GM23248 (cell line): Measurements from ENCODE around the gene ACSF3. TPM values are rescaled to one million over a fixed set of nuclear protein-coding genes. Genes with fewer than 3 reads are reported as not detected.
A peak's percentile ranks its signal among the peaks of the same experiment; 100 is the strongest.

Source experiments
- DNase-seq: peaks from one replicate; pipeline ENCODE4 v3.0.0-alpha.2; 2015
- H2AFZ ChIP-seq: fragments of 200-600 bp; sonication (generic); 2 replicates; pipeline ENCODE4 v1.6.1; 2016; ENCODE audit warnings: antibody characterized with exemption
- H3F3A ChIP-seq: fragments of 200-600 bp; sonication (generic); 2 replicates; pipeline ENCODE4 v1.6.1; 2016; ENCODE audit warnings: mild to moderate bottlenecking, antibody characterized with exemption, mixed run types; ENCODE audit not compliant: insufficient read depth
- H3K27ac ChIP-seq: fragments of 200-600 bp; sonication (generic); 2 replicates; pipeline ENCODE4 v1.5.1; 2016; ENCODE audit warnings: mild to moderate bottlenecking
- H3K27me3 ChIP-seq: fragments of 200-600 bp; sonication (generic); replicated peaks from 2 replicates; pipeline ENCODE4 v1.6.1; 2016; ENCODE audit warnings: mild to moderate bottlenecking; ENCODE audit not compliant: insufficient read depth
- H3K36me3 ChIP-seq: fragments of 200-600 bp; sonication (generic); 2 replicates; pipeline ENCODE4 v1.6.1; 2016; ENCODE audit warnings: low read depth, mild to moderate bottlenecking
- H3K4me1 ChIP-seq: fragments of 200-600 bp; sonication (generic); 2 replicates; pipeline ENCODE4 v1.6.1; 2016; ENCODE audit warnings: mild to moderate bottlenecking; ENCODE audit not compliant: insufficient read depth
- H3K4me2 ChIP-seq: fragments of 200-600 bp; sonication (generic); one replicate; pipeline ENCODE4 v1.6.1; 2016; ENCODE audit warnings: mild to moderate bottlenecking; ENCODE audit not compliant: unreplicated experiment
- H3K4me3 ChIP-seq: fragments of 200-600 bp; sonication (generic); 2 replicates; pipeline ENCODE4 v1.5.1; 2016; ENCODE audit warnings: mild to moderate bottlenecking
- H3K79me2 ChIP-seq: fragments of 200-600 bp; sonication (generic); 2 replicates; pipeline ENCODE4 v1.6.1; 2016; ENCODE audit warnings: mild to moderate bottlenecking; ENCODE audit not compliant: insufficient read depth
- H3K9ac ChIP-seq: fragments of 200-600 bp; sonication (generic); 2 replicates; pipeline ENCODE4 v1.6.1; 2016; ENCODE audit warnings: mild to moderate bottlenecking
- H3K9me2 ChIP-seq: fragments of 200-600 bp; sonication (generic); 2 replicates; pipeline ENCODE4 v1.6.1; 2016; ENCODE audit warnings: mixed run types, mild to moderate bottlenecking, moderate library complexity; ENCODE audit not compliant: insufficient read depth
- H3K9me3 ChIP-seq: fragments of 200-600 bp; sonication (generic); one replicate; pipeline ENCODE4 v1.6.1; 2017; ENCODE audit warnings: low read depth
- H4K20me1 ChIP-seq: fragments of 200-600 bp; sonication (generic); 2 replicates; pipeline ENCODE4 v1.6.0; 2016; ENCODE audit not compliant: insufficient read depth
- EZH2 ChIP-seq: fragments of 200-600 bp; sonication (generic); IDR thresholded peaks from 2 replicates; pipeline ENCODE4 v1.6.1; 2018; ENCODE audit warnings: antibody characterized with exemption, mild to moderate bottlenecking; ENCODE audit not compliant: insufficient read depth, poor library complexity, severe bottlenecking
- EZH2phosphoT487 ChIP-seq: fragments of 200-600 bp; sonication (generic); IDR thresholded peaks from 2 replicates; pipeline ENCODE4 v1.6.1; 2018; ENCODE audit warnings: antibody characterized with exemption, moderate library complexity, mild to moderate bottlenecking, low read depth; ENCODE audit not compliant: insufficient read depth
- whole genome bisulfite sequencing, 2 experiments: methylation state at CpG; one replicate each; pipeline ENCODE4 v1.1.6; 2015 to 2017; ENCODE audit warnings: low lambda C conversion rate in 2 of 2, low coverage in 1 of 2; ENCODE audit errors: missing lambda C conversion rate in 2 of 2; 5-methylcytosine and 5-hydroxymethylcytosine counted together
- in situ Hi-C: fragments of 300-500 bp; cut with MboI; formaldehyde crosslinking; loops from 2 replicates; pipeline ENCODE4 v1.15.0; 2020
- polyA plus RNA-seq: library from polyadenylated mRNA; unstranded; fragments of >200 nt; fragmentation: Nextera tagmentation; extraction: Ambion mirVana; gene quantifications from 2 replicates; pipeline ENCODE4 v1.2.1, GENCODE V29; 2016
- total RNA-seq: library from RNA; depleted of rRNA; stranded (reverse); fragments of >200 nt; shearing (Covaris generic); gene quantifications from 2 replicates; pipeline ENCODE4 v1.2.3, GENCODE V29; 2014

Gene ACSF3
- total and polyA plus RNA-seq, 2 experiments from 2014 or later, result 15.9 to 17.1 TPM

GRCh38 chr16:89171216-89172170 lies 77.8 kb downstream of the ACSF3 start, which contains the start of gene CDH15:
Gene CDH15 (plus strand): TSS chr16:89171748. CDS start chr16:89171832, 84 bp downstream.
- Histone ChIP-seq H3K9me3 (no peaks in the 10 kb centered on the region), H3K4me2 (no peak within 1 kb of the TSS), H2AFZ (no peak within 1 kb of the TSS), H3K27me3 (no peaks in the 10 kb centered on the region; the same call in 1 of the 2 replicates), H3F3A (no peaks in the 10 kb centered on the region), H4K20me1 (no peaks in the 10 kb centered on the region), H3K4me1 (0 out of 2 replicates have a peak, but pooled peaks cover 3% of the 10 kb centered on the region), H3K9ac (no peak within 1 kb of the TSS), H3K27ac (no peak within 1 kb of the TSS), H3K9me2 (no peaks in the 10 kb centered on the region), H3K4me3 (no peak within 1 kb of the TSS), H3K36me3 (no peaks in the 10 kb centered on the region), H3K79me2 (no peaks in the 10 kb centered on the region)
- WGBS, 2 experiments, result 9 to 15% methylated on average over 20 to 74 of the region's 74 CpGs
- DNase-seq, result peak; percentile 88
- TF ChIP-seq EZH2, result no peak
- TF ChIP-seq EZH2phosphoT487, result no peak
- in situ Hi-C loops, result no loop called here

- no peak overlapping the region for H3K4me3 ChIP-seq
- 0 out of 2 replicates have a peak, but pooled peaks cover 1% of the 10 kb centered on the region for H3K4me1 ChIP-seq
- H3K9me2 ChIP-seq, result no peaks in the 10 kb centered on the region
- WGBS, 2 experiments, result 83 to 84% methylated on average over 9 to 11 of the region's 11 CpGs
- no peaks in the 10 kb centered on the region for H3K79me2 ChIP-seq
- no peaks in the 10 kb centered on the region; the same call in 1 of the 2 replicates for H3K27me3 ChIP-seq
- no peak overlapping the region for H3K27ac ChIP-seq
- no peaks in the 10 kb centered on the region for H4K20me1 ChIP-seq
- H3K9ac ChIP-seq, result no peak overlapping the region
- no peaks in the 10 kb centered on the region for H3K9me3 ChIP-seq
- in situ Hi-C loops, result no loop called here
- H2AFZ ChIP-seq, result no peak overlapping the region
- TF ChIP-seq EZH2 (no peak), EZH2phosphoT487 (no peak)
- DNase-seq, result no peak
- no peaks in the 10 kb centered on the region for H3K36me3 ChIP-seq
- H3F3A ChIP-seq, result no peaks in the 10 kb centered on the region
- no peak overlapping the region for H3K4me2 ChIP-seq
These were observed 78.5 kb downstream of the ACSF3 start for GRCh38 chr16:89172171-89172527.

GRCh38 chr16:89172528-89173173 lies 79.0 kb downstream of the ACSF3 start:
- in situ Hi-C loops, result no loop called here
- Histone ChIP-seq H3K4me2 (no peak overlapping the region), H2AFZ (no peak overlapping the region), H3F3A (no peaks in the 10 kb centered on the region), H3K4me1 (no peaks in the 10 kb centered on the region), H3K9me2 (no peaks in the 10 kb centered on the region), H3K9ac (no peak overlapping the region), H3K27ac (no peak overlapping the region), H3K9me3 (no peaks in the 10 kb centered on the region), H3K27me3 (no peaks in the 10 kb centered on the region; the same call in 1 of the 2 replicates), H4K20me1 (no peaks in the 10 kb centered on the region), H3K79me2 (no peaks in the 10 kb centered on the region), H3K36me3 (no peaks in the 10 kb centered on the region), H3K4me3 (no peak overlapping the region)
- WGBS, 2 experiments, result 41 to 42% methylated on average over 13 of the region's 13 CpGs
- DNase-seq, result no peak
- TF ChIP-seq EZH2phosphoT487 (no peak), EZH2 (no peak)

GRCh38 chr16:89173174-89173921 lies 79.7 kb downstream of the ACSF3 start:
- WGBS, 2 experiments, result 51 to 60% methylated on average over 11 of the region's 11 CpGs

More at GRCh38 chr16:89173174-89173921, 79.7 kb downstream of the ACSF3 start:
- Histone ChIP-seq H3K9me2 (no peaks in the 10 kb centered on the region), H2AFZ (no peak overlapping the region), H3K9me3 (no peaks in the 10 kb centered on the region), H3K36me3 (no peaks in the 10 kb centered on the region), H3K4me1 (no peaks in the 10 kb centered on the region), H4K20me1 (no peaks in the 10 kb centered on the region), H3K27me3 (no peaks in the 10 kb centered on the region; the same call in 1 of the 2 replicates), H3F3A (no peaks in the 10 kb centered on the region), H3K4me2 (no peak overlapping the region), H3K9ac (no peak overlapping the region), H3K4me3 (no peak overlapping the region), H3K79me2 (no peaks in the 10 kb centered on the region), H3K27ac (no peak overlapping the region)
- TF ChIP-seq EZH2phosphoT487 (no peak), EZH2 (no peak)
- no peak for DNase-seq
- in situ Hi-C loops, result no loop called here
